Breast epithelium (tissue), 4 donors: ENCODE results near the gene LORICRIN. TPM values are rescaled to one million over a fixed set of nuclear protein-coding genes. Genes with fewer than 3 reads are reported as not detected.

Experiments used
- DNase-seq, 2 donors: peaks; one replicate each; pipeline ENCODE4 v3.0.0-alpha.2; 2019; ENCODE audit warnings: low spot score in 2 of 2
- H3K27ac ChIP-seq, 2 donors: fragments of 200-600 bp; sonication (generic) in 1 of 2; one replicate each; pipeline ENCODE4 v1.5.1; 2016 to 2019; ENCODE audit warnings: mild to moderate bottlenecking in 1 of 2
- H3K27me3 ChIP-seq, 2 donors: fragments of 200-600 bp; sonication (generic) in 1 of 2; one replicate each; pipeline versions ENCODE4 v1.5.1 to v1.6.0; 2017 to 2019; ENCODE audit warnings: control low read depth in 1 of 2, mild to moderate bottlenecking in 1 of 2
- H3K36me3 ChIP-seq: fragments of 200-600 bp; one replicate; pipeline ENCODE4 v1.5.1; 2019
- H3K4me1 ChIP-seq, 2 donors: fragments of 200-600 bp; sonication (generic); one replicate each; pipeline ENCODE4 v1.5.1; 2016 to 2019; ENCODE audit warnings: control low read depth in 1 of 2
- H3K4me3 ChIP-seq, 3 donors: fragments of 200-600 bp; sonication (generic); 1 replicate in 2 of 3; 2 replicates in 1 of 3; pipeline ENCODE4 v1.5.1; 2016 to 2019; ENCODE audit warnings: mild to moderate bottlenecking in 3 of 3, moderate library complexity in 2 of 3
- H3K9me3 ChIP-seq, 2 donors: fragments of 200-600 bp; sonication (generic) in 1 of 2; one replicate each; pipeline ENCODE4 v1.5.1; 2016 to 2019; ENCODE audit warnings: control low read depth in 1 of 2
- POLR2A ChIP-seq: fragments of 450-650 bp; IDR thresholded peaks from one replicate; pipeline ENCODE4 v1.6.1; 2016; ENCODE audit warnings: antibody characterized with exemption, mild to moderate bottlenecking, moderate library complexity
- POLR2AphosphoS5 ChIP-seq, 3 donors: sonication (generic); formaldehyde crosslinking; IDR thresholded peaks; one replicate each; pipeline ENCODE4 v1.6.1; 2017; ENCODE audit warnings: antibody characterized with exemption in 3 of 3
- intact Hi-C: fragments of 100-400 bp; cut with DNase I; formaldehyde crosslinking; loops from one replicate; pipeline ENCODE4 v1.15.1; 2023; ENCODE audit warnings: low total_unique reads
- total RNA-seq, 3 donors: library from RNA; depleted of rRNA; stranded (reverse); fragments of >200 nt; gene quantifications; one replicate each; pipeline ENCODE4 v1.1.0, GENCODE V29; 2016
- TF ChIP-seq, protein P1 (sequence below), 3 donors: fragments of 450-650 bp; IDR thresholded peaks; one replicate each; pipeline ENCODE4 v1.5.1; 2016 to 2017; ENCODE audit warnings: antibody characterized with exemption in 3 of 3, mild to moderate bottlenecking in 3 of 3, moderate library complexity in 3 of 3

Gene LORICRIN
- total RNA-seq, 3 donors from 2014 or later: not detected

DNA sequence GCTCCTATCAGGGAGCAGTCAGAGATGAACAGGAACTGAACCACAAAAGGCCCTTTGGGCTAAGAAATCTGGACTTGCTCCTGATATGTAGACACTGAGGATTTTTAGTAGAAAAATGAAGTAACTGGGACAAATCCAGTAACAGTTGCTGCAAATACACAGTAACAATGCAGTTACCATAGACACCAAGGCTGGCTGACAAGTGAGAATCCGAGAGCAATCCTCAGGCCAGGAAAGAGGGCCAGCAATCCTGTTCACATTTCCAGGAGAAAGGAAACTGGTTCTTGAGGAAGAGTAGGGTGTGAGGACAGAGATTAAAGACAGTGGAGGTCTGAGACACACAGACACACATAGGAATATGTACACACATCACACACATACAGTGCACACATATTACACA is 9.3 kb upstream of the LORICRIN start:
- no peak for TF ChIP-seq POLR2A
- TF ChIP-seq, protein P1, sequence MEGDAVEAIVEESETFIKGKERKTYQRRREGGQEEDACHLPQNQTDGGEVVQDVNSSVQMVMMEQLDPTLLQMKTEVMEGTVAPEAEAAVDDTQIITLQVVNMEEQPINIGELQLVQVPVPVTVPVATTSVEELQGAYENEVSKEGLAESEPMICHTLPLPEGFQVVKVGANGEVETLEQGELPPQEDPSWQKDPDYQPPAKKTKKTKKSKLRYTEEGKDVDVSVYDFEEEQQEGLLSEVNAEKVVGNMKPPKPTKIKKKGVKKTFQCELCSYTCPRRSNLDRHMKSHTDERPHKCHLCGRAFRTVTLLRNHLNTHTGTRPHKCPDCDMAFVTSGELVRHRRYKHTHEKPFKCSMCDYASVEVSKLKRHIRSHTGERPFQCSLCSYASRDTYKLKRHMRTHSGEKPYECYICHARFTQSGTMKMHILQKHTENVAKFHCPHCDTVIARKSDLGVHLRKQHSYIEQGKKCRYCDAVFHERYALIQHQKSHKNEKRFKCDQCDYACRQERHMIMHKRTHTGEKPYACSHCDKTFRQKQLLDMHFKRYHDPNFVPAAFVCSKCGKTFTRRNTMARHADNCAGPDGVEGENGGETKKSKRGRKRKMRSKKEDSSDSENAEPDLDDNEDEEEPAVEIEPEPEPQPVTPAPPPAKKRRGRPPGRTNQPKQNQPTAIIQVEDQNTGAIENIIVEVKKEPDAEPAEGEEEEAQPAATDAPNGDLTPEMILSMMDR (IDR thresholded peaks at IDR 0.05): no peak
- no peak for TF ChIP-seq POLR2AphosphoS5 (IDR thresholded peaks at IDR 0.05)
- no peaks in the 10 kb centered on the region for H3K36me3 ChIP-seq
- DNase-seq: no peak

DNA sequence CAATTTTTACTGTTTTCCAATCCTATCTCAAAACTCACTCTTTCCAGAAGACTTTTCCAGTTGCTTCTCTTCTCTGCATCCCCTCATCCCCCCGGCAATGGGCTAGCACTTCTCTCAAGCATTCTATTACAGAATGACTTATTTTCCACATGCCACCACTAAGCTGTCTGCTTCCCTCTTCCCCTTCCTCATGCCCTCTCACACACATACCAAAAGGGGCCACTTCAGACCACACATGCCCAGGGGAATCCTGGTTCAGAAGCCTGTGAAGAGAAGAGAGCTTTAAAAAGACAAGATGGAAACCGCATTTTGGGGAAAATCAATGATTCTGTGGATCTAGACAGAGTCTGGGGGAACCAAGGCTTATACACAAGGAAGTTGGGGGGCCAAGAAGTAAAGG is 8.4 kb upstream of the LORICRIN start:
- no peak overlapping the region for H3K27ac ChIP-seq
- intact Hi-C loops: no loop called here
- no peak for TF ChIP-seq POLR2AphosphoS5 (IDR thresholded peaks at IDR 0.05)
- TF ChIP-seq, protein P1 (IDR thresholded peaks at IDR 0.05): no peak
- no peak for TF ChIP-seq POLR2A
- H3K4me1 ChIP-seq: no peaks in the 10 kb centered on the region
- no peaks in the 10 kb centered on the region for H3K36me3 ChIP-seq
- DNase-seq: no peak
- H3K27me3 ChIP-seq: no peaks in the 10 kb centered on the region
- H3K9me3 ChIP-seq: no peaks in the 10 kb centered on the region
- H3K4me3 ChIP-seq: no peak overlapping the region

More for the DNA sequence above, 9.3 kb upstream of the LORICRIN start:
- Histone ChIP-seq H3K4me1 (no peaks in the 10 kb centered on the region), H3K9me3 (no peaks in the 10 kb centered on the region), H3K27ac (no peak overlapping the region), H3K4me3 (no peak overlapping the region), H3K27me3 (no peaks in the 10 kb centered on the region)
- intact Hi-C loops: no loop called here

DNA sequence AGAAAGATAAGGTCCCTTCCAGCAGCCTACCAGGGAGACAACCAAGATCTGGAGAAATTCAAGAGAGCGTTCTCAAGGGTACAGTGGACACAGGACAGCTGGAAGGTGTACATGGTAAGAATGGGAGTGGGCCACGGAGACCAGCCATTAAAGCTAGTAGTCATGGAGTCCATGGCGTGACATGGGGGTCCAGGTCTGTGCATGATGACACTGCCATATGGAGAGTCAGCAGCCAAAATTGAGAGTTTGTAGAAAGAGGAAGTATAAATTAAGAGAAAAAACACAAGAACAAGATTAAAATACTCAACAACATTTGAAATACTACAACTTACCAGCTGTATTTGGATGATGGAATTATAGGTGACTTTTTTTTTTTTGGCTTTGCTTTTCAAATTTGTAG is 7.9 kb upstream of the LORICRIN start:
- TF ChIP-seq, protein P1 (IDR thresholded peaks at IDR 0.05): no peak
- TF ChIP-seq POLR2AphosphoS5 (IDR thresholded peaks at IDR 0.05) (no peak), POLR2A (no peak)
- Histone ChIP-seq H3K27me3 (no peaks in the 10 kb centered on the region), H3K9me3 (no peaks in the 10 kb centered on the region), H3K4me1 (no peaks in the 10 kb centered on the region), H3K27ac (no peak overlapping the region), H3K4me3 (no peak overlapping the region), H3K36me3 (no peaks in the 10 kb centered on the region)
- no peak for DNase-seq
- intact Hi-C loops: no loop called here

DNA sequence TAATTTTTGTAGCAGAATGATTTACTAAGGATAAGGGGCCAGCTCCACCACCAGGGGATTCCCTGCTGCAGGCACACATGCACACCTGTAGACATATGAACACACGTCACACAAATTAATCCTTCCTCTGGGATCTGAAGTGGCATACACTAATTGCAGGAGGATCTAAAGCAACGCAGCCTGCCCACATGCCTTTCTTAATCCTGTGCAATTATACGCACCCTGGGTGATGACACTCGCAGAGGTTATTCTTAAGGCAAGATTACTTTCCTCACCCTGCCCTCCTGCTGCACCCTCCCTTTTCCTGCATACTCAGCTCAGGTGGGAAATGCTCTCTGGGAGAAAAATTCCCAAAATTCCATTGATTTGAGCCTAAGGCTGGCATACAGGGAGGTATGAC is 7.5 kb upstream of the LORICRIN start:
- Histone ChIP-seq H3K36me3 (no peaks in the 10 kb centered on the region), H3K4me1 (no peaks in the 10 kb centered on the region), H3K27me3 (no peaks in the 10 kb centered on the region), H3K9me3 (no peaks in the 10 kb centered on the region), H3K4me3 (no peak overlapping the region), H3K27ac (no peak overlapping the region)
- no peak for DNase-seq
- intact Hi-C loops: no loop called here
- TF ChIP-seq, protein P1 (IDR thresholded peaks at IDR 0.05): no peak
- TF ChIP-seq POLR2A: no peak
- TF ChIP-seq POLR2AphosphoS5 (IDR thresholded peaks at IDR 0.05): no peak

DNA sequence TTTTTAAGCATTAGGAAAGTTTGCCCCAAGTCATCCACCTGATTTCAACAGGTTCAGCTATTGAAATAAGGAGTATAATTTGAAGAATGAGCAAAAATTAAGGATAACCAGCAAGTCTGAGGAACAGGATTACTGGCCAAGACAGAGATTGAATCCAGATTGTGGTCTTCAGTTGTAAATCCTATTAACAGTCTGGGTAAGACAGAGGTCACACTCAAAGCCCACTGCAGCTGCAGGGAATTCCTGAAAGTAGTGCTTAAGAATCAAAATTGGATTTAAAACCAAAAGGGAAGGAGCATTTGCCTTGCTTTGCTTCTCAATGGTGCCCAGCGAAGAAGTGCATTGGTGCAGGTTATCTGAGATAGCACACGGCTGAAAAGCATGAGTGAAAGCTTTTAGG is 6.4 kb upstream of the LORICRIN start:
- TF ChIP-seq, protein P1 (IDR thresholded peaks at IDR 0.05): no peak
- Histone ChIP-seq H3K4me1 (no peaks in the 10 kb centered on the region), H3K27me3 (no peaks in the 10 kb centered on the region), H3K36me3 (no peaks in the 10 kb centered on the region), H3K27ac (no peak overlapping the region), H3K9me3 (no peaks in the 10 kb centered on the region), H3K4me3 (no peak overlapping the region)
- intact Hi-C loops: no loop called here
- no peak for DNase-seq
